ACHN (cell line): ENCODE results near the gene TNNT2.
A peak's percentile ranks its signal among the peaks of the same experiment; 100 is the strongest.

Experiments
- DNase-seq: peaks from one replicate; pipeline ENCODE4 v3.0.0-alpha.2; 2015
- in situ Hi-C: cut with HindIII; loops from 2 replicates; pipeline ENCODE4 v1.10.0; 2017; ENCODE audit warnings: low sequenced_read_pairs, low pct_ligation_motif_present, low pct_unique_long_range_greater_than_20kb

Gene TNNT2

DNA sequence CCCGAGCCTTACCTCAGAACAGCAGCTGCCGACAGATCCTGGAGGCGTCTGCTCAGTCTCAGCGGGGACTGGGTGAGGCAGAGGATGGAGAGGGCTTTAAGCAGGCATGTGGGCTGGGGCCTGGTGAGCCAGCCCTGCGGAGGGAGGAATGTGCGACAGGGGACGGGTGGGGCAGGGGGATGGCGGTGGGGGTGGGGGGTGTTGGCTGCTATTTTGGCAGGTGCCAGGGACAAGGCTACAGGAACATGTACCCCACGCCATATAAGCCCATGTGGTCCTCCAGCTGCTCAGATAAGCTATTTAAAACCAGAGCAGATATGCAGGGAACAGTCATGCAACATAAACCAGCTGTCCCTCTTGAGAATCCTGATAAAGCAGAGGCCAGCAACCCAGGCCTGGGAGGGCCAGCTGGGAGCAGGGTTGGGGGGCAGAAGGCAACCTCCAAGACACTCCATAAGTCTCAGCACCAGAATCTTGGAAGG lies at the start of gene TNNT2:
Gene TNNT2 (minus strand): TSS at position 70 of the 482 bp plus-strand sequence. CDS start 4,426 bp downstream, outside the sequence.
- in situ Hi-C loops: no loop called here
- no peak for DNase-seq

DNA sequence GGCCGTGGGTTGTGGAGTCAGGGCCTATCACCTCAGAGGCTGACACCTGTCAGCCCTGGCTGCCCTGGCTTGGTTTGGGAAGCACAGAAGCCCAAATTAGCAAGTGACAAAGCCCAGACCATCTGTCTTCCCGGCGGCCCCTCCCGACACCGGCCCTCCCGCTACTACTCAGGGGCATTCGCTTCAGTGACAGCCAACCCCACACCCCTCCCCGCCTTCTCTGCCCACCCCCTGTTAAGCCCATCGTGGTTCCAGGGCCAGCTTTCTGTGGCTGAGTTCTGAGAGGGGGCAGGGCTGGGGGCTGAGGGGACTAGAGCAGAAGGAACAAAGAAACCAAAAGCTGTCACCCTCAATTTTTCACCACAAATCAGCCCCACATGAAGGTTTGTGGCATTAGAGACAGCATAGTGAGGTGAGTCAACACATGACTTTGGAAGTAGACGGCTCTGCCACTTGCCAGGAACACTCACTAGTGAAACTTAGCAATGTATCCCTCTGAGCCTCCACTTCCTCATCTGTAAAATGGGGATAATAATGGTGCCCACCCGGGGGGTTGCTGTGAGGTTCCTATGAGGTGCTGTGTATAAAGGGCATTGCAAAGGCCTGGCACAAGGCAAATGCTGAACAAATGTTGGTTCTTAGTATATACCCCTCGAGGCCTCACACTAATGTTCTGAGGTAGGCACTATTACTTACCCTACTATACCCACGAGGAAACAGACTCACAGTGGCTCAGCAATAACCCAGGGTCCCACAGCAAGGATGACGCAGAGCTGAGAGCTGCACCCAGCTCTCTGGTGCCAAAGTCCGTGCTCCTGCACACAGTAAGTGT lies 49.2 kb upstream of the TNNT2 start:
- DNase-seq: no peak
- in situ Hi-C loops: no loop called here

DNA sequence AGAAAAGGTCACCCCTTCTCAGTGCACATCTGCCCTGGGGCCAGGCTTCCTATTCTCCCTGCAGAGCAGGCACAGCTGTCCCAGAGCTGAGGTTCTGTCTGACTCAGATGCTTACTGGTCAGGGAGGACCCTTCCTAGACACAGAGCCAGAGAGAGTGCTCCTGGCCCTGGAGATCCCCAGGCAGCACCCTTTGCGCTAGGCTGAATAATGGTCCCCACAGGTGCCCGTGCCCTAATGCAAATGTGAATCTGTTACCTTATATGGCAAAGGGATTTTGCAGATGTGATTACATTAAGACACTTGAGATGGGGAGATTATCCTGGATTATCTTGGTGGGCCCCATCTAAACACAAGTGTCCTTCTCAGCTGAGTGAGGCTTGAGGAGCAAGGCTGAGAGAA lies 46.7 kb upstream of the TNNT2 start:
- in situ Hi-C loops: no loop called here
- no peak for DNase-seq

DNA sequence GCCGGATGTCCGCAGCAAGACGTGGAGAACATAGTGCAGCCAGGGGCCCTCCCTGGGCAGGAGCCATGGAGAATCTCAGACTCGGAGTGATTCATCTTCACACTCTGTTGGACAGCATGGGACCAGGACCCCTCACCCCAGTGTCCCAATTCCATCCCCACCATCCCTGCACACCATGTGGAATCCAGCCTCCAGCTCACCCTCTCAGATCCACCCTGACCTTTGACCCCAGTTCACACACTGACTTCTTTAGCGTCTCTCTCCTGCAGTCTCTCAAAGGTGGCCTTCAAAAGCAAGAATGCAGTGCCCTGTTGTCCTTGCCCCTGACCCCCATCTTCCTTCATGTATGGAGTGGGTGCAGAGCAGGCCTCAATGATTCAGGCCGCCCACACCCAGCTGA lies 46.2 kb upstream of the TNNT2 start:
- in situ Hi-C loops: no loop called here

DNA sequence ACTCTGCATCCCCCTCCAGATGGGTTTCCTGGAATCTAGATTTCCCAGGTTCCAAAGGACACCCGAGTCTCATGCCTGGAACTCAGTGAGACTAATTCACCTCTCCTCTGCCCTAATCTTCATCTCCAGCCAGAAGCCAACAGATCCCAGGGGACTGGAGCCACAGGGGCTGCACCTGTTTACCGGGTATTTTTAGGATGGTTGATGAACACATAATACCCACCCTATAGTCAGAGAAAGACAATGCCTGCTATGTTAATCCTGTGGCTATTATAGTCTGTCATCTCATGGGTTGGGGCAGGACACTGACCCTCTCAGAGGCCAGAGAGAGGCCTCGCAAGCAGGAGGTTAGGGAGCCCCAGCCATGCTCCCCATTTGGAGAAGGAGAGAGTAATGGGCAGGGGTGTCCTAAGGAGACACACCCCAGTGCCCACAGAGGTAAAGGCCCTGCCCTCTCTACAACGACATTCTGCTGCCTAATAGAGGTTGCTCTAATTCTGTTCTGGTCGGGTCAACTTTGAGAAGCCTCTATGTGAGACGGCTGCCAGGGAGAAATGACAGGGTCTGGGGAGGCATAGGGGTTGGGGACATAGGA lies 45.1 kb upstream of the TNNT2 start:
- in situ Hi-C loops: no loop called here
- no peak for DNase-seq

More for the DNA sequence above, 46.2 kb upstream of the TNNT2 start:
- DNase-seq: no peak

DNA sequence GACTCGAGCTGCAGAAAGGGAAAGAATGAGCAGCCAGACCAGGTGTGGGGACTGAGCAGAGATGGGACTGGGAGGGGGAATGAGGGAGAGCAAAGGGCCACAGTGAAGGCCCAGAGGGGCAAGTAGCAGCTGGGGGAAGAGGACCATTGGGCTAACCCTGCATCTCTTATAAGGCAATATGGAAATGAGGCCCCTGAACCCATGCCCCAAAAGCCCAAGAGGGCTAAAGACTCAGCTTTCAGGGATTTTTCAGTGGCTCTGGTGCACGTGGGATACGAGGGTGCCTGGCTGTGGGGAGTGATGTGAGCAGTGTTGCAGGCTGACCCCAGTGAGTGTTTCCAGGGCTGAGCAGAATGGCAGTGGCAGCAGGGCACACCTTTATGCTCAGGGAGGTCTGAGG lies 44.5 kb upstream of the TNNT2 start:
- in situ Hi-C loops: no loop called here
- no peak for DNase-seq

DNA sequence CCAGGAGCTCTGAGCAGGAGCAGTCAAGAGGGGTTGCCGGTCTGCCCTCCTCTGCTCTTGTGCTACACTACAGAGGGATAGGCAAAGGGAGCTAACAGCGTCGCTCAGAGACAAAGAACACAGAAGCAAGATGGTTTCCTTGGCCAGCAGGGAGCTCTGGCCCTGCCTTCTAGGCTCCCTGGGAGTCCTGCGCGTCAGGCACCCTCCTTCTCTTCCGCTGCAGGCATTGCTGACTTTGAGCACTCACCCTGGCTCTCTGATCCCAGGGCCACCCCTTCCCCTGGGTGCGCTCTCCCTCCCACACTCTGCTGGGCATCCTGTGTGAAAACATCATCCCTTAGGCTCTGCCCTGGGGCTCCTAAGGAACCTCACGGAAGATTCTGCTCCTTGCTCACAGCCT lies 43.6 kb upstream of the TNNT2 start:
- no peak for DNase-seq
- in situ Hi-C loops: no loop called here

DNA sequence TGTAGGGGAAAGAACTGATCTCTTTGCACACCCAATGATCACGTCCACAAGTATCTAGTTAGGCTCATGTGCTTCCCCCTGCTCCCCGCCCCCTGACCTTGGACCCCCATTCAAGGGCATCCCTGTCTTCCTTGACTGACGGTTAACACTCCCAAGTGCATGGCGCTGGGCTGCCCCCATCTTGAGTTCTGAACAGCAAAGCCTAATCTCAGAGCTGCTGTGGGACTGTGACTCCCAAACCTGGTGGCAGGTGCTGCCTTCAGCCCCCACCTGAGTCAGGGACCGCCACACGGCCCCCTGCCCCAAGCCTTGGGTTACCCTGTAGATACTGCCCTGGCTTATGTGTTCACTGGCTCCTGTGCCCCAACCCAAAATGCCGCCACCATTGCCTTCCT lies 43.1 kb upstream of the TNNT2 start:
- no peak for DNase-seq
- in situ Hi-C loops: no loop called here

DNA sequence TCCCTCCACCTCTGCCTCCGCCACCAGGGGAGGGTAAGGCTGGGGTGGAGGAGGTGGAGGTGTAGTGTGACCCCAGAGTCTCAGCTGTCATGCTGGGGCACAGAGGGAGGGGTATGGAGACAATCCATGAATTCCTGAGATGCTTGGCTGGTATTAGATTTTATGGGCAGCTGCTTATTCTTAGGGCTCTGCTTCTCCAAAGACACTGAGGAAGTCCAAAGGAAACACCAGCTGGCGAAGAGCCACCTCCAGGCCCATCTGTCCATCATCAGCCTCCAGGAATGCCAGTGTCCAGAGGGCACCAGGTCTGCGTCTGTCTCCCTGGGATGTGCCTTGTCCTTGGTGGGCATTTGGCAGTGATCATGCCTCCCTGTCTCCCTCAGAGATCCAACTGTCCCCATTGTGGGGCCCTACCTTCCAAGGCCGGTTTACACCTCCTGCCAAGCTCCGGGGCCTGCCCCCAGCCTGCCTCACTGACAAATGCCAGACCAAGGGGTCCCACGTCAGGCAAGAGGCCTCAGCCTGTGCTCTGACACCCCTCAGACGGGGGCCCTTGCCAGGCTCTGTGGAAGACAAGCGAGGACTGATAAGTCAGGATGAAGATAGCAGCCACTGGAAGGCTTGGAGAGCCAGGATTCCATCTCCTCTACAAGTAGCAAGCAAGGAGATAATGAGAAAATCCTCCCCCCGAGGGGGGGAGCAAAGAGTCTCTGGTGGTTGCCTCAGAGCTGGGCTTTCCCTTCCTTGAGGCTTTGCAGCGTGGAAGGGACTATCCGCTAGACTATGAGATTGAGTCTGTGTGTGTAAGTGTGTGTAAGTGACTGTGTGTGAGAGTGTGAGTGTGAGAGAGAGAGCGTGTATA lies 42.5 kb upstream of the TNNT2 start:
- no peak for DNase-seq

DNA sequence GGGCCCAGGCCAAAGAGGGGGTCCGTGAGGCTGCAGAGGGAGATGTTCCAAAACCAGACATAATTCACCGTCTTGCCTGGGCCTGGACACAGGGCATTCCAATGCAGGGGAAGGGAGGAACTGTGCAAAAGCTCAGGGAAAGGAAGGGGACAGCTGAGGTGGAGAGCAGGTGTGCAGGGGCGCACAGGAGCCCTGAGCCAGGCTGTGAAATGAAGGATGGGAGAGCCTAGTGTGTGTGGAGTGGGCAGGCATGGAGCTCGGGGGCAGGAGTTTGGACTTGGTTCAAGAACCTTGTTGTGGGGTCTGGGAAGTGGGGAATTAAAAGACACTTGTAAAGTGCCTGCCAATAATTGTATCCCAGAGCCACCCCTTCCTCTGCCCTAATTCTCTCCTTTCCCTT lies 41.8 kb upstream of the TNNT2 start:
- in situ Hi-C loops: no loop called here
- no peak for DNase-seq

More for the DNA sequence above, 42.5 kb upstream of the TNNT2 start:
- in situ Hi-C loops: no loop called here

DNA sequence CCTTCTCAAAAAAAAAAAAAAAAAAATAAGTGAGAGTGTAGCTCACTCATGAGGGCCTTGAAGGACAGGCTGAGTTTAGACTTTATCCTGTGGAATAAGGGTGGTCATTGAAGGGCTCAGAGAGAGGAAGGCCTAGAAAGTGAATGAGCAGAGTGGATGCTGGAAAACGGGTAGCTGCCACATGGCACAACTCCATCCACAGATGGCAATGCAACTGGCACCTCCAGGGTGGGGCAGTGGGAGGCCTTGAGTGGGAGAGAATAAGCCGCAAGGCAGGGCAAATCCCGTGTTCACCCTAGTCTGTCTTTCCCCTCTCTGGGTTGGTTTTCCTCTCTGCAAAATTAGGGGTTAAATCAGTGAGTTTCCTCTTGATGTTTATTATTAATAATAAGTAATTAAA lies 41.0 kb upstream of the TNNT2 start:
- in situ Hi-C loops: no loop called here
- no peak for DNase-seq

DNA sequence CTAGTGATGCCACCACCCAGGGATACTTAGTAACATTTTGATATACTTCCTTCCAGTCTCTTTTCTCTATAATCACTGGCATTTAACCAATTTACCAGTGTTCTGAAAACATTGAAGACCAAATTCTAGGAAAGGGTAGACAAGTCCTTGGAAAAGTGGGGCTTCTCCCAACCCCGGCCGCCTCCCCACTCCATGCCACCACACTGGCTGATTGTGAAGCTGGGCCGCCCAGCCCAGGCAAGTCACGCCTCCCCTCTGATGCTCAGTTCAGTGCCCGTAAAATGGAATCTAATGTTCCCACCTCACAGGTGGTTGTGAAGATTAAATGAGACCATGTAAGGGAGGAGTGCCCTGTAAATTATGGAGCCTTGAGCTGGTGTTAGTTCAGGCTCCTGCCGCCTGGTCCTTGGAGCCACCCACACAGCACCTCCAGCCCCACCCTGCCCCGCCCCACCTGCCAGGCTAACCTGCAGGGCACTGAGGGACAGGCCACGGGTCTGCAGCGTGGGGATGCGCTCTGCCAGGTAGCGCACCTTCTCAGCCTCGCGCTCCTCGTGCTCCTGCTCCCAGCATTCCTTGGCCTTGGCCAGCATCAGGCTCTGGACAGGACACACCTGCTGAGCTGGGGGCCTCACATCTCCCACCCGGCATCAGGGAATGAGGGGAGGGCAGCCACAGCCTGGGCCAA lies 36.7 kb upstream of the TNNT2 start:
- in situ Hi-C loops: no loop called here
- no peak for DNase-seq

DNA sequence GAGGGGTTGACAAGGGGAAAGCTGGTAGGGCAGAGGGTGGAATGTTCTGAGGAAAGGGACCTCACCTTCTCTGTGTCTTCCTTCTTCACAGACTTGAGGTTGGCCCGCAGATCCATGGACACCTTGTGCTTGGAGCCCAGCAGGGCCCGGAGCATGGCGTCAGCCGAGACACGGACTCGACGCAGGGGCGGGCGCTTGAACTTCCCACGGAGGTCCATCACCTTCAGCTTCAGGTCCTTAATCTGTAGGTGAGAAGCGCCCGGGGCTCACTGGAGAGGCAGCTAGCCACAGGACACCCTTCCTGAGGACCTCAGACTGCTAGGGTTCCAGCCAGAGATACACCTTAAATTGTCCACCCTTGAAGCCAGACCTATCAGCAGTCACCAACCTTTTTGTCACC lies 33.8 kb upstream of the TNNT2 start:
- in situ Hi-C loops: no loop called here
- DNase-seq: no peak

DNA sequence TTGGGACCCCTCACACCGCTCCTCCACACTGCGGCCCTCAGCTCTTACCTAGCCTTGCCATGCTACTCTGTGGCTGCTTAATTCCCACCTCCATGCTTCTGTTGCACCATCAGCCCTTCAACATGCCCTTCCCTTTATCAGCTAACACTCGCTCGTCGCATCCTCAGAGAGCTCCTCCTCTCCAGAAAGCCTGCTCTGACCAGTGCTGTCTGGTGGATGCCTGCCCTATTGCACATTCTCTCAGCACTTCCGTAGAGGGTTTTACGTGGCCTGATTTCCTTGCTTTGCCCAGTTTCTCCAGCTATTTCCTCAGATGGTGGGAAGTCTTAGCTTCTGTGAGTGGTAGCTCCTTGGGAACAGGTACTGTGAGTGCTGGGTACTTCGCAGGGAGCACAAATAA lies 32.0 kb upstream of the TNNT2 start:
- in situ Hi-C loops: no loop called here
- no peak for DNase-seq

DNA sequence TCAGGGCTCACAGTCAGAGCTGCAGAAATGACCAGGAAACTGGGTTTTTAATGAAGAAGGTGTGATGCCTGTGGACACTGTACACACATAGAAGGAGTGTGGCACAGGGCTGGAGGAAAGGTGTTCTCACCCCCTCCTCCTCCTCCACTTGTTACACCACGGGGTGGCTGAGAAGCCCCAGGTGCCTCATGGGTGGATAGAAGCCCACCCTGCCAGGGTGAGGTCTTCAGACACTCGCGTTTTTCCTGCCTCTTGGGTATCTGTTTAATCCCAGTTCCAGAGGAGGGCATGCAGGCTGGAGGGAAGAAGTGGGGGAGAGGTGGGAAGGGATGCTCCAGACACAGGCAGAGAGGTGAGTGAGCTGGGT lies 31.3 kb upstream of the TNNT2 start:
- in situ Hi-C loops: no loop called here
- DNase-seq: no peak

DNA sequence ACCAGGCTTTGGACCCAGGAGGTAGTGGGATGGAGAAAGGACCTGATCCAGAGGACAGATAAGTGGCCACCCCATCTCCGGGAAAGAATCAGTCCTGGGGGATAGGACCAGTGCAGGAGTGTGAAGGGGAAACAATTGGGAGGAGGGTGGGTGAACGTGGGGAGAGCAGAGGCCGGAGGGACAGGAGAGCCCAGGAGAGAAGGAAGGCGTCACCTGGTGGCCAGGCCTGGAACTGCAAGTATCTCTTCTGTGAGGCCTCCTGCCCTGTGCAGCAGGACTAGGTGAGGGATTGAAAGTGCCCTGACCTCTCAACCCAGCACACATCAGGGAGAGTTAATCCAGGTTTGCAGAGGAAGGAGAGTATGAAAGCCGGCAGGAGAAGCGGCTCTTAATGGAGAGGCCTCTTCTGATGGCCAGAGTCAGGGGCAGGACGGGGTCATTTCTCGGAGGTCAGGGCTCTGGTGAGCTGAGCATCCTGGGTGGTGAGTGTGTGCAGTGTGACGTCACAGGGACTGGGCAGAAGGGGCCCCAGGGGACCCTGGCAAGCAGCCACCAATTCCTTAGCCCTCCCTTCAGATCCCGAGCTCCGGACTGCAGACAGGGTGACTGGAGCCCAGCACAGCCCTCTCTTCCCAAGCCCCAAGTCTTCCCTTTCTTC lies 30.8 kb upstream of the TNNT2 start:
- in situ Hi-C loops: no loop called here
- DNase-seq: peak; percentile 82

DNA sequence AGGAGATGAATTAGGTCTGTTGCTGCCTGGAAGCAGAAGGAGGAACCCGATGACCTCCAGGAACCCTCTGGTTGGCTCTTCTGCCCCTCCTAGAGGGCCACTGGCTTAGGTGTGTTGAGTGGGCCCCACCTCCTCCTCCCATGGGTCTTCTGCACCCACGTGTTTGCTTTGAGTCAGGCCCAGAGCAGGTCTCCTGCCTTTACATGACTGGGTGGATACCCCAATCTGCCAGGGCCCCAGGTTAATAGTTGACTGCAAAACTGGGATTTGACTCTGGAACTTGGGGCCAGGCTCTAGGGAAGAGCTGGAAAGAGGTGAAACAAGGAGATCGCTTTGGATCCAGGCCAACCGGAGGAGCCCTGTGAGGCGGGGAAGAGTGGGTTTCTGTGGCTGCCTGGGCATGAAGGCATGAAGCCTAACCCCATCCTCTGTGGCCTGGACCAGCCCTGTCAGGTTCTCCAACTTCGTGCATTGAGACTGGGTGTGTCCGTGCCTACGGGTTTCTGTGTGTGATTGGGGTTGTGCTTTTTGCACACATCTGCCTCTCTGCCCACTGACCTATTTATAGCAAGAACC lies 29.4 kb upstream of the TNNT2 start:
- in situ Hi-C loops: no loop called here
- peak; percentile 35 for DNase-seq

DNA sequence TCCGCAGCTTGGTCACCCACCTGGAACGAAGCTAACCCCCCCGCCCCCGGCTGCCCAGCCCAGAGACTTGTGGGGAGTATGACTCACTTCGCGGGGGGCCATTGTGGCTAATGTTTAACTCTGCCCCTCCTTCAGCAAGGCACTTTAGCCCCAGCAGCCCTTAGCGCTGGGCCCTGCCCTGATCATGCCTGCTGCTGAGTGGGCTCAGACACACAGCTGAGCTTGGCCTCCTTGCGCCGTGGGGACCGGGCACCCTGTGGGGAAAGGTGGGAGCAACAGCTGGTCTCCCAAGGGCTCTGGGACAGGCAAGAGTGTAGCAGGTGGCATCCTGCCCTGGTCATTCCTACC lies 28.0 kb upstream of the TNNT2 start:
- in situ Hi-C loops: no loop called here
- peak; percentile 93 for DNase-seq
